GM18505 (cell line): ENCODE data around the gene NOXO1.

Source experiments
- ATAC-seq: cut with Tn5 transposase; IDR thresholded peaks from one replicate; pipeline ENCODE4 v1.9.1; 2021; ENCODE audit not compliant: unreplicated experiment
- POLR2A ChIP-seq: IDR thresholded peaks from 4 replicates; pipeline ENCODE4 v1.6.1; 2011; ENCODE audit warnings: borderline replicate concordance; ENCODE audit not compliant: insufficient read depth, insufficient read length; ENCODE audit errors: extremely low read depth

The NOXO1 gene

DNA sequence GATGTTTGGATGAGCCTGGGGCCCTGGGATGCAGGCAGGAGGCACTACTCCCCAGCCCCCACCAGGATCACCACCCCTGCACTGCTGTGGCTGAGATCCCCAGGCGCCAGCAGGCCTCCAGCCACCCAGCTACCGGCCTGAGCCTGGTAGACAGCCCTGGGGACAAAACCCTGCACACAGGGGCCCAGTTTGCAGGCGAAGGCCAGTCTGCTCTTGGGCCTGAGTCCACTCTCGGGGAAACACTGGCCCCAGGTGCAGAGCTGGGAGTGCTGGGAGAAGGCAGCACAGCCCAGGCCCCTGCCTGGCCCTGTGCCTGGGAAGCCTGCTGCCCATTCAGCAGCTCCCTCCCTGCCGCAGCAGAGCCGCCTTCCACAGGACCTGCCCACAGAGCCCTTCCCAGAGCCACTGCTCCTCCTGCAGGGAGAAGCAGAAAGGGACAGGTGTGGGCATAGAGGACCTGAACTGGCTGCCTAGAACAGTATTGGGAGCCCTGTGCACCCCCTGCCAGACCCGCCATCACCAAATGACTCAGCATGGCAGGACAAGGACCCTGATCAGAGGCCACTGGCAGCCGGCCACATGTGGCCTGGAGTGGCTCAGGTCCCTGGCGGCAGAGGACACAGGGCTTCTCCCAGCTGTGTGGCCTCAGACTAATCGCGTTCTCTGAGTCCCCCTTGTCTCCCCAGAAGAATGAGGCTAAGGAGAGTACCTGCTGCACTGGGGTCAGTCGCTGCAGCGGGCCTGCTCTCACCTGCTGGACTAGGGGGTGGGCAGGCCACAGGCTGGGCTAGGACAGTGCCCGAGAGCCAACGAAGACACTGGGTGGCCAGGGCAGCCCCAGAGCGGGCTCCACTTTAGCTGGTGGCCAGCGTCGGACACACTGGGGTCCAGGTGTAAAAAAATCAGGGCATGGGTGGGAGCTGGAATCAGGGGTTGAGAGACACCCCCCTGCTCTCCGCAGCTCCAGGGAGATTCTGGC, 48.9 kb downstream of the NOXO1 start:
- ATAC-seq = no peak
- no peak for TF ChIP-seq POLR2A

DNA sequence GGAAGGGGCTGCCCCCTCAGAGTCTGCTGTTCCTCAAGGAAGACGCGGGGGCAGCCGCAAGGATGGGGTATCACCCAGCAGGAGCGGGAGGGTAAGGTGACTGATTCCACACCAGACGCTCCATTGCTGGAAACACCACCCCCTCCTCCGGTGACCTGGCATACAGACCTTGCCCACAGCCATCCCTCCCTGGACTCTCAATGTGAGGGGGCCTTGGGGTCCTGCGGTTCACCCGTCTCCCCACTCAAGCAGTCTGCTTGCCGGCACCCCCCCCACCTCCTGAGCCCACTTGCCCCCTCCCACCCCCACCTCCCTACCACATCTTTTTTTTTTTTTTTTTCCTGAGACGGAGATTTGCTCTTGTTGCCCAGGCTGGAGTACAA, 50.9 kb downstream of the NOXO1 start:
- ATAC-seq = no peak
- no peak for TF ChIP-seq POLR2A

DNA sequence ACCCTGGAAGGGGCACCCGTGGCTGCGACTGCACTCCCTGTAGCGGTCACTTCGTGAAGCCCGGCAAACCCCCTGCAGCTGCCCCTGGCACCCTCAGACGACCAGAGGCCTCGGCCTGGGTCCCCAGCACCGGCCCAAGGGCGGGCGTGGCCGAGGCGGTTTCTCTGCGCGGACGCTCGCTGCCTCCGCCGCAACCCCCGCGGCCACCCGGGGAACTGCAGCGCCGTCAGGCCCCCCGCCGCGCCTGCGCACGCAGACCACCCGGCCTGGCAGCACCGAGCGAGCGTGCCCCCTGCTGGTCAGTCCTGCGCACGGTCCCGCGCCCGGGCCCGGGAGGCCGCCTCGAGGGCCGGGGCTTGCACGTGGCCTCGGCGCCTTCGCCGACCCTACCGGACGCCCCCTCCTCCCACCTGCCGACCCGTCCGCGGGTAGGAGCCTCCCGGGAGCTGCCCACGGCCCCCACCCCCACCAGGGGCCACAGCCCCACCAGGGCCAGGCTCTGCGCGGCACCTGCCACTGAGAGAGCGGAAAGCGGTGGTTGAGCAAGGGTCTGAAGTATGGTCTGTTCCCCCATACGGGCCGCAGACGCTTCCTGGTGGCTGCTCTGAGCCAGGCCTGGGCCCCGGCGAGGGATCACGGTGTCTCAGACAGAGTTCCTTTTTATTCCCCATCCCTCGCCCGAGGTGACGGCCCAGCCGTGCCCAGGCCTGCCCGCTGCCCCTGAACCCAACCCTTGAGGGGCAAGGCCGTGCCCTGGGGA, 51.5 kb downstream of the NOXO1 start:
- no peak for TF ChIP-seq POLR2A

GRCh38 chr16:1929105-1929504, 52.2 kb downstream of the NOXO1 start:
- peak; percentile 8 for ATAC-seq
- TF ChIP-seq POLR2A = no peak

More for the DNA sequence above, 51.5 kb downstream of the NOXO1 start:
- peak; percentile 87 for ATAC-seq
